H9 (cell line): ENCODE data around the gene EPHA8. TPM values are rescaled to one million over a fixed set of nuclear protein-coding genes. Genes with fewer than 3 reads are reported as not detected.

Experiments
- DNase-seq: peaks from one replicate; pipeline ENCODE4 v3.0.0-alpha.2; 2017
- H2AFZ ChIP-seq: one replicate; pipeline ENCODE4 v1.6.1; 2013; ENCODE audit warnings: mild to moderate bottlenecking, low read length, control low read depth, moderate library complexity
- H2AK5ac ChIP-seq: 2 replicates; pipeline ENCODE4 v1.6.1; 2013; ENCODE audit warnings: low read length, control low read depth, mixed read lengths; ENCODE audit not compliant: insufficient read length
- H2BK120ac ChIP-seq: one replicate; pipeline ENCODE4 v1.6.1; 2013; ENCODE audit warnings: low read depth, mild to moderate bottlenecking, low read length, control low read depth, inconsistent platforms; ENCODE audit not compliant: poor library complexity, severe bottlenecking
- H2BK12ac ChIP-seq: 2 replicates; pipeline ENCODE4 v1.6.1; 2013; ENCODE audit warnings: low read length, control low read depth, mixed read lengths, low read depth; ENCODE audit not compliant: insufficient read length
- H2BK15ac ChIP-seq: 2 replicates; pipeline ENCODE4 v1.6.1; 2013; ENCODE audit warnings: low read depth, low read length, control low read depth
- H2BK20ac ChIP-seq: one replicate; pipeline ENCODE4 v1.6.1; 2013; ENCODE audit warnings: low read depth, mild to moderate bottlenecking, low read length, control low read depth, inconsistent platforms; ENCODE audit not compliant: poor library complexity, severe bottlenecking
- H2BK5ac ChIP-seq: 2 replicates; pipeline ENCODE4 v1.6.1; 2013; ENCODE audit warnings: low read length, control low read depth, mixed read lengths; ENCODE audit not compliant: insufficient read length
- H3K14ac ChIP-seq: 2 replicates; pipeline ENCODE4 v1.6.1; 2013; ENCODE audit warnings: low read length, control low read depth; ENCODE audit not compliant: insufficient read depth
- H3K18ac ChIP-seq: 2 replicates; pipeline ENCODE4 v1.6.1; 2013; ENCODE audit warnings: low read depth, mild to moderate bottlenecking, mixed read lengths, low read length, control low read depth; ENCODE audit not compliant: insufficient read length
- H3K23ac ChIP-seq: 2 replicates; pipeline ENCODE4 v1.6.1; 2013; ENCODE audit warnings: low read length, control low read depth, mixed read lengths, low read depth; ENCODE audit not compliant: insufficient read length
- H3K23me2 ChIP-seq: 2 replicates; pipeline ENCODE4 v1.6.1; 2013; ENCODE audit warnings: low read depth, mild to moderate bottlenecking, mixed read lengths, low read length, control low read depth; ENCODE audit not compliant: insufficient read length, poor library complexity, severe bottlenecking
- H3K27ac ChIP-seq: 2 replicates; pipeline ENCODE4 v1.5.1; 2013; ENCODE audit warnings: low read length, control low read depth, mixed read lengths, low read depth; ENCODE audit not compliant: insufficient read length
- H3K27me3 ChIP-seq: 2 replicates; pipeline ENCODE4 v1.6.1; 2013; ENCODE audit warnings: low read length, control low read depth, inconsistent platforms; ENCODE audit not compliant: insufficient read depth
- H3K4ac ChIP-seq: 2 replicates; pipeline ENCODE4 v1.6.1; 2013; ENCODE audit warnings: low read depth, mild to moderate bottlenecking, control low read depth, inconsistent platforms, low read length, moderate library complexity
- H3K4me1 ChIP-seq: 2 replicates; pipeline ENCODE4 v1.6.1; 2013; ENCODE audit warnings: low read length, control low read depth, inconsistent platforms; ENCODE audit not compliant: insufficient read depth
- H3K4me2 ChIP-seq: 2 replicates; pipeline ENCODE4 v1.6.1; 2013; ENCODE audit warnings: low read length, control low read depth, mixed read lengths; ENCODE audit not compliant: insufficient read length, insufficient read depth
- H3K56ac ChIP-seq: 2 replicates; pipeline ENCODE4 v1.6.1; 2013; ENCODE audit warnings: low read depth, mild to moderate bottlenecking, mixed read lengths, low read length, control low read depth; ENCODE audit not compliant: insufficient read length
- H3K79me1 ChIP-seq: 2 replicates; pipeline ENCODE4 v1.6.1; 2013; ENCODE audit warnings: low read depth, mild to moderate bottlenecking, moderate library complexity, low read length, control low read depth, inconsistent platforms; ENCODE audit not compliant: insufficient read depth, poor library complexity, severe bottlenecking
- H3K79me2 ChIP-seq: 2 replicates; pipeline ENCODE4 v1.6.1; 2013; ENCODE audit warnings: low read length, control low read depth, inconsistent platforms; ENCODE audit not compliant: insufficient read depth
- H3K9ac ChIP-seq: 2 replicates; pipeline ENCODE4 v1.6.1; 2013; ENCODE audit warnings: low read length, control low read depth, mixed read lengths; ENCODE audit not compliant: insufficient read length; ENCODE audit errors: extremely low read depth
- H3K9me3 ChIP-seq: one replicate; pipeline ENCODE4 v1.6.1; 2013; ENCODE audit warnings: low read depth, low read length, inconsistent platforms; ENCODE audit not compliant: control insufficient read depth
- H3T11ph ChIP-seq: one replicate; pipeline ENCODE4 v1.6.1; 2013; ENCODE audit warnings: mild to moderate bottlenecking, low read length, control low read depth, inconsistent platforms
- H4K20me1 ChIP-seq: one replicate; pipeline ENCODE4 v1.6.1; 2013; ENCODE audit not compliant: control insufficient read depth, insufficient read length, insufficient read depth
- H4K5ac ChIP-seq: 2 replicates; pipeline ENCODE4 v1.6.1; 2013; ENCODE audit warnings: low read depth, mild to moderate bottlenecking, mixed read lengths, low read length, control low read depth; ENCODE audit not compliant: insufficient read length
- H4K8ac ChIP-seq: replicated peaks from 2 replicates; pipeline ENCODE4 v1.6.1; 2013; ENCODE audit warnings: low read length, control low read depth, mixed read lengths, low read depth; ENCODE audit not compliant: insufficient read length
- H4K91ac ChIP-seq: 2 replicates; pipeline ENCODE4 v1.6.1; 2013; ENCODE audit warnings: low read depth, mild to moderate bottlenecking, moderate library complexity, mixed read lengths, low read length, control low read depth; ENCODE audit not compliant: insufficient read length
- H3K27ac Mint-ChIP-seq, 3 experiments: 2 replicates in 2 of 3; 3 replicates in 1 of 3; pipeline ENCODE4 v1.8.0; 2020 to 2021; ENCODE audit warnings: mixed read lengths in 3 of 3, mild to moderate bottlenecking in 1 of 3, moderate library complexity in 1 of 3
- H3K27me3 Mint-ChIP-seq: 2 replicates; pipeline ENCODE4 v1.8.0; 2021; ENCODE audit warnings: low read depth, mild to moderate bottlenecking, moderate library complexity, mixed read lengths
- H3K36me3 Mint-ChIP-seq, 3 experiments: 2 replicates in 2 of 3; 3 replicates in 1 of 3; pipeline ENCODE4 v1.8.0; 2020 to 2021; ENCODE audit warnings: low read depth in 3 of 3, mixed read lengths in 3 of 3; ENCODE audit not compliant: insufficient read depth in 1 of 3
- H3K4me1 Mint-ChIP-seq, 2 experiments: 2 replicates each; pipeline ENCODE4 v1.8.0; 2020; ENCODE audit warnings: mixed read lengths in 2 of 2
- H3K4me3 Mint-ChIP-seq, 2 experiments: 2 replicates in 1 of 2; 3 replicates in 1 of 2; pipeline ENCODE4 v1.8.0; 2020 to 2021; ENCODE audit warnings: mild to moderate bottlenecking in 2 of 2, mixed read lengths in 2 of 2, moderate library complexity in 1 of 2
- H3K9me3 Mint-ChIP-seq, 2 experiments: 2 replicates in 1 of 2; 3 replicates in 1 of 2; pipeline ENCODE4 v1.8.0; 2020; ENCODE audit warnings: mild to moderate bottlenecking in 2 of 2, mixed read lengths in 2 of 2, moderate library complexity in 1 of 2
- WGBS: extraction: QIAGEN DNeasy Blood & Tissue Kit; methylation state at CpG from one replicate; pipeline ENCODE4 v1.1.7; 2013; ENCODE audit warnings: missing lambda C conversion rate, low lambda C conversion rate, mixed read lengths; ENCODE audit not compliant: insufficient read length; ENCODE audit errors: extremely low coverage; 5-methylcytosine and 5-hydroxymethylcytosine counted together
- total RNA-seq: library from RNA; stranded (reverse); gene quantifications from 2 replicates; pipeline ENCODE4 v1.2.1, GENCODE V29; 2021
- TF ChIP-seq, protein P1 (sequence below): fragments of 200-600 bp; sonication (generic); conservative IDR thresholded peaks from 3 replicates; pipeline ENCODE4 v1.8.0; 2021; ENCODE audit warnings: antibody characterized with exemption, mild to moderate bottlenecking

EPHA8 gene
- total RNA-seq, 1 experiment from 2014 or later, result 3.4 TPM

DNA sequence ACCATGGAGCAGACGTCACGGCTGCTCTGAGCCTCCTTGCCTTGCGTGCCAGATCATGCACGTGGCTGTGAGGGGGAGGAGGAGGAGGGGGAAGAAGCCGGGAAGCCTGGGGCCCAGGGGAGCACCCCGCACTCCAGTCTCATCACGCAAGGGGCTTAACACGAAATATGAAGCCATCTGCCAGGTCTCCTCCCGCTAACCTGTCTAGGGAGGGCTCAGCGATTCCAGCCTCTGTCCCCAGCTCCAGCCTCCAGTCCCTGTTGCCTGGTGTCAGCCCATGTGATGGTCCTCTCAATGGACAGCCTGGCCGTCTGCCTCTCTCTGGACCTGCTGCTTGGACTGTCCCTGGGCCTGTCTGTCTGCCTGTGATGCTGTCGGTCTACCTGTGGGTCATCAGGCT lies 50.7 kb downstream of the EPHA8 start:
- Mint-ChIP-seq H3K27ac (no peak overlapping the region), H3K4me3 (no peak overlapping the region), H3K36me3 (no peaks in the 10 kb centered on the region), H3K27me3 (peaks cover 60% of the 10 kb centered on the region), H3K4me1 (peaks cover 26 to 64% of the 10 kb centered on the region in 2 experiments), H3K9me3 (peaks cover 0 to 3% of the 10 kb centered on the region in 2 experiments; a peak in 2 of 5 replicates)
- no peak for DNase-seq
- Histone ChIP-seq H3K4me1 (no peaks in the 10 kb centered on the region; the same call in 1 of the 2 replicates), H3K56ac (no peak overlapping the region), H4K8ac (no peak overlapping the region), H4K5ac (no peak overlapping the region), H2BK12ac (no peak overlapping the region), H3K27me3 (no peaks in the 10 kb centered on the region), H2BK20ac (no peak overlapping the region), H3K23ac (no peak overlapping the region), H3K9me3 (no peaks in the 10 kb centered on the region), H3K4me2 (no peak overlapping the region), H3K14ac (no peak overlapping the region), H3K23me2 (no peaks in the 10 kb centered on the region), H3K79me1 (no peaks in the 10 kb centered on the region), H3K9ac (no peak overlapping the region), H2AK5ac (no peak overlapping the region), H2BK120ac (no peak overlapping the region), H3K18ac (no peak overlapping the region), H2AFZ (no peak overlapping the region), H3T11ph (no peak overlapping the region), H3K79me2 (no peaks in the 10 kb centered on the region), H2BK15ac (no peak overlapping the region), H3K4ac (no peak overlapping the region), H2BK5ac (no peak overlapping the region), H4K20me1 (no peaks in the 10 kb centered on the region), H4K91ac (no peak overlapping the region), H3K27ac (no peak overlapping the region)
- TF ChIP-seq, protein P1, sequence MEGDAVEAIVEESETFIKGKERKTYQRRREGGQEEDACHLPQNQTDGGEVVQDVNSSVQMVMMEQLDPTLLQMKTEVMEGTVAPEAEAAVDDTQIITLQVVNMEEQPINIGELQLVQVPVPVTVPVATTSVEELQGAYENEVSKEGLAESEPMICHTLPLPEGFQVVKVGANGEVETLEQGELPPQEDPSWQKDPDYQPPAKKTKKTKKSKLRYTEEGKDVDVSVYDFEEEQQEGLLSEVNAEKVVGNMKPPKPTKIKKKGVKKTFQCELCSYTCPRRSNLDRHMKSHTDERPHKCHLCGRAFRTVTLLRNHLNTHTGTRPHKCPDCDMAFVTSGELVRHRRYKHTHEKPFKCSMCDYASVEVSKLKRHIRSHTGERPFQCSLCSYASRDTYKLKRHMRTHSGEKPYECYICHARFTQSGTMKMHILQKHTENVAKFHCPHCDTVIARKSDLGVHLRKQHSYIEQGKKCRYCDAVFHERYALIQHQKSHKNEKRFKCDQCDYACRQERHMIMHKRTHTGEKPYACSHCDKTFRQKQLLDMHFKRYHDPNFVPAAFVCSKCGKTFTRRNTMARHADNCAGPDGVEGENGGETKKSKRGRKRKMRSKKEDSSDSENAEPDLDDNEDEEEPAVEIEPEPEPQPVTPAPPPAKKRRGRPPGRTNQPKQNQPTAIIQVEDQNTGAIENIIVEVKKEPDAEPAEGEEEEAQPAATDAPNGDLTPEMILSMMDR, result no peak
- WGBS, result no CpG with 5 or more reads among the region's 12 CpGs
